ENCODE data around the gene BCL2L1.

- TF ChIP-seq CTCF (conservative IDR thresholded peaks at IDR 0.05; ENCODE audit: low read depth in 2 of 2) (no peak), REST (IDR thresholded peaks at IDR 0.05; ENCODE audit: unreplicated experiment) (no peak), EZH2phosphoT487 (IDR thresholded peaks at IDR 0.05; ENCODE audit: unreplicated experiment) (no peak), EZH2 (IDR thresholded peaks at IDR 0.05; ENCODE audit: low read depth, unreplicated experiment) (no peak), NANOG (IDR thresholded peaks at IDR 0.05; ENCODE audit: borderline replicate concordance) (no peak), CREB1 (CRISPR knock-in tag; IDR thresholded peaks at IDR 0.05; ENCODE audit: low read depth) (no peak)
Measured at GRCh38 chr20:31716818-31717477, 5.7 kb downstream of the BCL2L1 start.

Data from GM23338 (cell line).